Measurements from ENCODE around the gene FOXN3. TPM values are rescaled to one million over a fixed set of nuclear protein-coding genes. Genes with fewer than 3 reads are reported as not detected.
A peak's percentile ranks its signal among the peaks of the same experiment; 100 is the strongest.

Gene FOXN3
- total RNA-seq, 1 donor from 2014 or later: 40.7 TPM

GRCh38 chr14:89143595-89143994 is 273.4 kb downstream of the FOXN3 start:
- DNase-seq (ENCODE audit: extremely low read depth, low read depth, low spot score): no peak

GRCh38 chr14:89142366-89142765 is 274.7 kb downstream of the FOXN3 start:
- no peak for DNase-seq (ENCODE audit: extremely low read depth, low read depth, low spot score)

GRCh38 chr14:89141862-89142261 is 275.2 kb downstream of the FOXN3 start:
- no peak for DNase-seq (ENCODE audit: extremely low read depth, low read depth, low spot score)

GRCh38 chr14:89140326-89140725 is 276.7 kb downstream of the FOXN3 start:
- no peak for DNase-seq (ENCODE audit: extremely low read depth, low read depth, low spot score)

- DNase-seq (ENCODE audit: extremely low read depth, low read depth, low spot score): no peak
Observed at GRCh38 chr14:89139404-89140247, 277.4 kb downstream of the FOXN3 start.

- no peak for DNase-seq (ENCODE audit: extremely low read depth, low read depth, low spot score)
Observed at GRCh38 chr14:89138846-89139245, 278.2 kb downstream of the FOXN3 start.

- peak; percentile 37 for DNase-seq (ENCODE audit: extremely low read depth, low read depth, low spot score)
Observed at GRCh38 chr14:89137526-89138163, 279.4 kb downstream of the FOXN3 start.

GRCh38 chr14:89136587-89136986 is 280.4 kb downstream of the FOXN3 start:
- no peak for DNase-seq (ENCODE audit: extremely low read depth, low read depth, low spot score)

- no peak for DNase-seq (ENCODE audit: extremely low read depth, low read depth, low spot score)
Observed at GRCh38 chr14:89134640-89135039, 282.4 kb downstream of the FOXN3 start.

- DNase-seq (ENCODE audit: extremely low read depth, low read depth, low spot score): no peak
Observed at GRCh38 chr14:89131004-89131750, 285.9 kb downstream of the FOXN3 start.

GRCh38 chr14:89129570-89129969 is 287.5 kb downstream of the FOXN3 start:
- no peak for DNase-seq (ENCODE audit: extremely low read depth, low read depth, low spot score)

GRCh38 chr14:89128311-89129026 is 288.6 kb downstream of the FOXN3 start:
- no peak for DNase-seq (ENCODE audit: extremely low read depth, low read depth, low spot score)

- no peak for DNase-seq (ENCODE audit: extremely low read depth, low read depth, low spot score)
Observed at GRCh38 chr14:89126461-89126860, 290.6 kb downstream of the FOXN3 start.

- DNase-seq (ENCODE audit: extremely low read depth, low read depth, low spot score): no peak
Observed at GRCh38 chr14:89125216-89125615, 291.8 kb downstream of the FOXN3 start.

GRCh38 chr14:89123851-89124250 is 293.2 kb downstream of the FOXN3 start:
- no peak for DNase-seq (ENCODE audit: extremely low read depth, low read depth, low spot score)

- DNase-seq (ENCODE audit: extremely low read depth, low read depth, low spot score): no peak
Observed at GRCh38 chr14:89123215-89123614, 293.8 kb downstream of the FOXN3 start.

GRCh38 chr14:89121968-89122620 is 294.9 kb downstream of the FOXN3 start:
- no peak for DNase-seq (ENCODE audit: extremely low read depth, low read depth, low spot score)

- DNase-seq (ENCODE audit: extremely low read depth, low read depth, low spot score): no peak
Observed at GRCh38 chr14:89117012-89117411, 300.0 kb downstream of the FOXN3 start.

GRCh38 chr14:89114109-89114508 is 302.9 kb downstream of the FOXN3 start:
- DNase-seq (ENCODE audit: extremely low read depth, low read depth, low spot score): no peak

- DNase-seq (ENCODE audit: extremely low read depth, low read depth, low spot score): no peak
Observed at GRCh38 chr14:89112720-89113119, 304.3 kb downstream of the FOXN3 start.
